ENCODE results near the gene BTAF1. TPM values are rescaled to one million over a fixed set of nuclear protein-coding genes. Genes with fewer than 3 reads are reported as not detected.

The BTAF1 gene
- total RNA-seq, 1 donor from 2014 or later: 30.0 TPM

GRCh38 chr10:92052741-92053140 is 129.2 kb downstream of the BTAF1 start:
- Mint-ChIP-seq H3K9me3 (ENCODE audit: unreplicated experiment) (no peaks in the 10 kb centered on the region), H3K4me1 (ENCODE audit: unreplicated experiment) (peaks cover 2% of the 10 kb centered on the region), H3K27ac (ENCODE audit: unreplicated experiment) (no peak overlapping the region), H3K36me3 (ENCODE audit: low read depth, unreplicated experiment) (no peaks in the 10 kb centered on the region), H3K4me3 (ENCODE audit: unreplicated experiment) (no peak overlapping the region), H3K27me3 (ENCODE audit: unreplicated experiment) (no peaks in the 10 kb centered on the region)
- no peak for DNase-seq (ENCODE audit: low spot score)
- no peak for TF ChIP-seq CTCF (IDR thresholded peaks at IDR 0.05; ENCODE audit: unreplicated experiment)

GRCh38 chr10:92054807-92055206 is 131.2 kb downstream of the BTAF1 start:
- Mint-ChIP-seq H3K27me3 (ENCODE audit: unreplicated experiment) (no peaks in the 10 kb centered on the region), H3K27ac (ENCODE audit: unreplicated experiment) (no peak overlapping the region), H3K9me3 (ENCODE audit: unreplicated experiment) (no peaks in the 10 kb centered on the region), H3K36me3 (ENCODE audit: low read depth, unreplicated experiment) (no peaks in the 10 kb centered on the region), H3K4me3 (ENCODE audit: unreplicated experiment) (no peak overlapping the region), H3K4me1 (ENCODE audit: unreplicated experiment) (no peaks in the 10 kb centered on the region)
- DNase-seq (ENCODE audit: low spot score): no peak
- no peak for TF ChIP-seq CTCF (IDR thresholded peaks at IDR 0.05; ENCODE audit: unreplicated experiment)

- Mint-ChIP-seq H3K27ac (ENCODE audit: unreplicated experiment) (no peak overlapping the region), H3K36me3 (ENCODE audit: low read depth, unreplicated experiment) (no peaks in the 10 kb centered on the region), H3K4me1 (ENCODE audit: unreplicated experiment) (no peaks in the 10 kb centered on the region), H3K9me3 (ENCODE audit: unreplicated experiment) (no peaks in the 10 kb centered on the region), H3K27me3 (ENCODE audit: unreplicated experiment) (no peaks in the 10 kb centered on the region), H3K4me3 (ENCODE audit: unreplicated experiment) (no peak overlapping the region)
- TF ChIP-seq CTCF (IDR thresholded peaks at IDR 0.05; ENCODE audit: unreplicated experiment): no peak
- no peak for DNase-seq (ENCODE audit: low spot score)
These were observed 138.7 kb downstream of the BTAF1 start for GRCh38 chr10:92062273-92062672.

GRCh38 chr10:92064506-92064905 is 140.9 kb downstream of the BTAF1 start:
- no peaks in the 10 kb centered on the region for H3K9me3 Mint-ChIP-seq (ENCODE audit: unreplicated experiment)

GRCh38 chr10:92066386-92066785 is 142.8 kb downstream of the BTAF1 start:
- H3K27ac Mint-ChIP-seq (ENCODE audit: unreplicated experiment): no peak overlapping the region
- H3K4me3 Mint-ChIP-seq (ENCODE audit: unreplicated experiment): no peak overlapping the region
- DNase-seq (ENCODE audit: low spot score): no peak
- no peaks in the 10 kb centered on the region for H3K9me3 Mint-ChIP-seq (ENCODE audit: unreplicated experiment)
- H3K36me3 Mint-ChIP-seq (ENCODE audit: low read depth, unreplicated experiment): no peaks in the 10 kb centered on the region
- H3K27me3 Mint-ChIP-seq (ENCODE audit: unreplicated experiment): no peaks in the 10 kb centered on the region
- H3K4me1 Mint-ChIP-seq (ENCODE audit: unreplicated experiment): no peaks in the 10 kb centered on the region
- TF ChIP-seq CTCF (IDR thresholded peaks at IDR 0.05; ENCODE audit: unreplicated experiment): no peak

More at GRCh38 chr10:92064506-92064905, 140.9 kb downstream of the BTAF1 start:
- TF ChIP-seq CTCF (IDR thresholded peaks at IDR 0.05; ENCODE audit: unreplicated experiment): no peak
- Mint-ChIP-seq H3K4me1 (ENCODE audit: unreplicated experiment) (no peaks in the 10 kb centered on the region), H3K4me3 (ENCODE audit: unreplicated experiment) (no peak overlapping the region), H3K27me3 (ENCODE audit: unreplicated experiment) (no peaks in the 10 kb centered on the region), H3K27ac (ENCODE audit: unreplicated experiment) (no peak overlapping the region), H3K36me3 (ENCODE audit: low read depth, unreplicated experiment) (no peaks in the 10 kb centered on the region)
- DNase-seq (ENCODE audit: low spot score): no peak
